ENCODE data around the gene ANKRD1. TPM values are rescaled to one million over a fixed set of nuclear protein-coding genes. Genes with fewer than 3 reads are reported as not detected.

Gene ANKRD1
- total and polyA plus RNA-seq, 2 of the 8 experiments (the other 6 are each of a cell fraction or from before 2014, with no cell fraction given): 0.03 TPM; not detected in 1

GRCh38 chr10:90966146-90966545, 45.3 kb upstream of the ANKRD1 start:
- no peak overlapping the region for H3K18ac ChIP-seq (ENCODE audit: extremely low read depth, low read length)
- H4K5ac ChIP-seq (ENCODE audit: insufficient read length, low read depth, low read length): no peak overlapping the region
- H3K27me3 ChIP-seq (replicated peaks in 1 of 4; ENCODE audit: control insufficient read depth in 3 of 4, extremely low read depth in 1 of 4, insufficient read depth in 3 of 4, low read length in 3 of 4): peaks cover 0 to 26% (median 8%) of the 10 kb centered on the region in 4 experiments; a peak in 4 of 7 replicates
- H2BK5ac ChIP-seq (ENCODE audit: low read depth, low read length): no peak overlapping the region
- no peak overlapping the region for H4K8ac ChIP-seq (ENCODE audit: extremely low read depth, insufficient read depth, low read length)
- H3K14ac ChIP-seq (ENCODE audit: insufficient read length): no peak overlapping the region
- no peaks in the 10 kb centered on the region for H3K79me1 ChIP-seq (ENCODE audit: low read depth, low read length)
- no peak overlapping the region for H3K4me3 ChIP-seq (ENCODE audit: extremely low read depth in 1 of 4, insufficient read depth in 2 of 4, low read depth in 3 of 4, low read length in 4 of 4)
- H3K9ac ChIP-seq (replicated peaks in 1 of 4; ENCODE audit: extremely low read depth in 1 of 4, low read depth in 3 of 4, low read length in 3 of 4): no peak overlapping the region
- H2BK15ac ChIP-seq (ENCODE audit: low read length): no peak overlapping the region
- H2AFZ ChIP-seq (ENCODE audit: low read length): no peak overlapping the region
- TF ChIP-seq SRF (IDR thresholded peaks at IDR 0.05; ENCODE audit: low read depth, low read length) (no peak), CBX8 (IDR thresholded peaks at IDR 0.05; ENCODE audit: borderline replicate concordance, low read depth, low read length) (no peak), KDM5A (IDR thresholded peaks at IDR 0.05; ENCODE audit: low read length) (no peak), HDAC2 (IDR thresholded peaks at IDR 0.05; ENCODE audit: borderline replicate concordance in 1 of 2, low read depth in 2 of 2, low read length in 2 of 2) (no peak), SP1 (IDR thresholded peaks at IDR 0.05; ENCODE audit: low read depth, low read length) (no peak), ATF2 (IDR thresholded peaks at IDR 0.05; ENCODE audit: low read length) (no peak), SIRT6 (IDR thresholded peaks at IDR 0.05; ENCODE audit: low read length) (no peak), BCL11A (IDR thresholded peaks at IDR 0.05; ENCODE audit: low read depth in 2 of 2, low read length in 2 of 2) (no peak)
- no peaks in the 10 kb centered on the region for H3K79me2 ChIP-seq (ENCODE audit: control insufficient read depth in 1 of 2, insufficient read depth in 2 of 2, low read length in 2 of 2)
- no peak overlapping the region for H4K91ac ChIP-seq (replicated peaks; ENCODE audit: insufficient read length, low read length)
- no peak overlapping the region for H3K23ac ChIP-seq (ENCODE audit: insufficient read length)
- no peak overlapping the region for H3K4me2 ChIP-seq (ENCODE audit: insufficient read depth in 1 of 2, low read depth in 2 of 2, low read length in 2 of 2)
- no peak overlapping the region for H3K27ac ChIP-seq (ENCODE audit: low read depth, low read length)
- no peak overlapping the region for H2BK120ac ChIP-seq (replicated peaks; ENCODE audit: low read depth, low read length)
- ChIA-PET CTCF (ENCODE audit: partially characterized antibody) (interaction anchor here (0.8 to 4.9 kb wide), 6 partner anchors 11 to 56 kb away, joined by 3 to 40 read pairs (median 6); no protein-coding TSS in a partner anchor), POLR2A (ENCODE audit: partially characterized antibody) (interaction anchor here (0.9 kb wide), 1 partner anchor 45 kb away, joined by 3 read pairs; the partner anchor contains the start of gene ANKRD1)
- no peak overlapping the region for H2BK12ac ChIP-seq (ENCODE audit: low read depth, low read length)
- H3K9me3 ChIP-seq (ENCODE audit: insufficient read depth in 2 of 2, low read depth in 1 of 2, low read length in 1 of 2): no peaks in the 10 kb centered on the region
- H2BK20ac ChIP-seq (ENCODE audit: low read length): no peak overlapping the region
- H3K23me2 ChIP-seq (ENCODE audit: low read depth, low read length): no peaks in the 10 kb centered on the region
- no peaks in the 10 kb centered on the region for H4K20me1 ChIP-seq (replicated peaks in 1 of 2; ENCODE audit: control insufficient read depth in 1 of 2, insufficient read depth in 2 of 2, low read length in 2 of 2)
- no peak overlapping the region for H3K56ac ChIP-seq (replicated peaks; ENCODE audit: insufficient read length, low read depth, low read length)
- H3K36me3 ChIP-seq (ENCODE audit: control insufficient read depth in 2 of 4, insufficient read depth in 4 of 4, low read length in 3 of 4): no peaks in the 10 kb centered on the region
- H3K4ac ChIP-seq (replicated peaks; ENCODE audit: insufficient read length, low read depth, low read length): no peak overlapping the region
- H2AK5ac ChIP-seq (ENCODE audit: low read depth, low read length): no peak overlapping the region
- DNase-seq (ENCODE audit: low read depth in 1 of 2, low spot score in 2 of 2) (no peak), FAIRE-seq (no peak)
- no peaks in the 10 kb centered on the region for H3K4me1 ChIP-seq (replicated peaks in 1 of 4; ENCODE audit: control insufficient read depth in 3 of 4, insufficient read depth in 4 of 4, low read length in 3 of 4)
